ENCODE results near the gene ERI2.

The ERI2 gene

GRCh38 chr16:20806168-20807050 is at the start of gene ERI2, which contains the start of gene REXO5:
TSS of gene ERI2 (minus strand) at chr16:20806472. CDS start at chr16:20806430, 42 bp downstream.
TSS of gene REXO5 (plus strand) at chr16:20806527. CDS start at chr16:20806954, 427 bp downstream.
- no peak for TF ChIP-seq ZNF274 (IDR thresholded peaks at IDR 0.05; ENCODE audit: low read depth, low read length)
- H3K4me3 ChIP-seq (ENCODE audit: low read length) = peak within 1 kb of the TSS; percentile 66

GRCh38 chr16:20854963-20855362 is 48.7 kb upstream of the ERI2 start:
- H3K4me3 ChIP-seq (ENCODE audit: low read length) = no peak overlapping the region
- no peak for TF ChIP-seq ZNF274 (IDR thresholded peaks at IDR 0.05; ENCODE audit: low read depth, low read length)

- H3K4me3 ChIP-seq (ENCODE audit: low read length) = no peak overlapping the region
- TF ChIP-seq ZNF274 (IDR thresholded peaks at IDR 0.05; ENCODE audit: low read depth, low read length) = no peak
Measured at GRCh38 chr16:20853981-20854620, 47.8 kb upstream of the ERI2 start.

- no peak overlapping the region for H3K4me3 ChIP-seq (ENCODE audit: low read length)
- no peak for TF ChIP-seq ZNF274 (IDR thresholded peaks at IDR 0.05; ENCODE audit: low read depth, low read length)
Measured at GRCh38 chr16:20853143-20853542, 46.9 kb upstream of the ERI2 start.

- H3K4me3 ChIP-seq (ENCODE audit: low read length) = no peak overlapping the region
- TF ChIP-seq ZNF274 (IDR thresholded peaks at IDR 0.05; ENCODE audit: low read depth, low read length) = no peak
Measured at GRCh38 chr16:20851601-20852000, 45.3 kb upstream of the ERI2 start.

- TF ChIP-seq ZNF274 (IDR thresholded peaks at IDR 0.05; ENCODE audit: low read depth, low read length) = no peak
- H3K4me3 ChIP-seq (ENCODE audit: low read length) = no peak overlapping the region
Measured at GRCh38 chr16:20850981-20851380, 44.7 kb upstream of the ERI2 start.

- H3K4me3 ChIP-seq (ENCODE audit: low read length) = no peak overlapping the region
- TF ChIP-seq ZNF274 (IDR thresholded peaks at IDR 0.05; ENCODE audit: low read depth, low read length) = no peak
Measured at GRCh38 chr16:20849589-20850390, 43.5 kb upstream of the ERI2 start.

- no peak for TF ChIP-seq ZNF274 (IDR thresholded peaks at IDR 0.05; ENCODE audit: low read depth, low read length)
- H3K4me3 ChIP-seq (ENCODE audit: low read length) = no peak overlapping the region
Measured at GRCh38 chr16:20847550-20847949, 41.3 kb upstream of the ERI2 start.

GRCh38 chr16:20846551-20846950 is 40.3 kb upstream of the ERI2 start:
- no peak overlapping the region for H3K4me3 ChIP-seq (ENCODE audit: low read length)
- no peak for TF ChIP-seq ZNF274 (IDR thresholded peaks at IDR 0.05; ENCODE audit: low read depth, low read length)

GRCh38 chr16:20846030-20846429 is 39.8 kb upstream of the ERI2 start:
- no peak for TF ChIP-seq ZNF274 (IDR thresholded peaks at IDR 0.05; ENCODE audit: low read depth, low read length)
- H3K4me3 ChIP-seq (ENCODE audit: low read length) = no peak overlapping the region

GRCh38 chr16:20844588-20844987 is 38.3 kb upstream of the ERI2 start:
- no peak for TF ChIP-seq ZNF274 (IDR thresholded peaks at IDR 0.05; ENCODE audit: low read depth, low read length)

GRCh38 chr16:20844054-20844453 is 37.8 kb upstream of the ERI2 start:
- no peak for TF ChIP-seq ZNF274 (IDR thresholded peaks at IDR 0.05; ENCODE audit: low read depth, low read length)
- H3K4me3 ChIP-seq (ENCODE audit: low read length) = no peak overlapping the region

More at GRCh38 chr16:20844588-20844987, 38.3 kb upstream of the ERI2 start:
- H3K4me3 ChIP-seq (ENCODE audit: low read length) = no peak overlapping the region

GRCh38 chr16:20839504-20839903 is 33.2 kb upstream of the ERI2 start:
- H3K4me3 ChIP-seq (ENCODE audit: low read length) = no peak overlapping the region
- TF ChIP-seq ZNF274 (IDR thresholded peaks at IDR 0.05; ENCODE audit: low read depth, low read length) = no peak

- TF ChIP-seq ZNF274 (IDR thresholded peaks at IDR 0.05; ENCODE audit: low read depth, low read length) = no peak
- H3K4me3 ChIP-seq (ENCODE audit: low read length) = no peak overlapping the region
Measured at GRCh38 chr16:20838240-20838639, 32.0 kb upstream of the ERI2 start.
